ENCODE data around the gene EPPIN. TPM values are rescaled to one million over a fixed set of nuclear protein-coding genes. Genes with fewer than 3 reads are reported as not detected.

EPPIN gene
- not detected in 3 replicates for total RNA-seq
- long read RNA-seq: 0 reads

DNA sequence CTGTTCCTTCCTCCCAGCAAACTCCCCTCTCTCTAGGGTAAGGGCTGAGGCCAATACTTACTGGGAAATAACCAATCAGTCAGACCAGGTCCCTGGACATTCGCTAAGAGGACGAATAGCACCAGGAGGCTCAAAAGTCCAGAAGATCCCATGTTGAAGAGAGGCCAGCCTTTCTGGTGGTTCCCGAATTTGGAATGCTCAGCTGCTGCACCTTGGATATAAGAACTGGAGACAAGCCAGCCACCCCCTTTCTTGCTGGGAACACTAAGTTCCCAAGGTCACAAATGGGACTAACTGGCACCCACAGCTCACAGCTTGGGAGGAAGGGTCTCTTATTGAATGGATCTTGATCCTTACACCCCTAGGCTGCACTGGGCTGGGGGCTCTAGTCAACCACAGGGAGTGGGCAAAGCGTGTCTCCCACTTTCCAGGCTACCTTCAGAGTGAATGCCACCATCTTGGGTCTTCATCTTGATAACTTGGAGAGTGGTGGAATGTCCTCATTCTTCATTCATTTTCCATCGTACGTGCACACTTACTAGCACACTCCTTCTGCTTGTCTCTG, at the start of gene EPPIN:
Gene EPPIN (minus strand): TSS at position 196 of the 565 bp plus-strand sequence. CDS start 44 bp downstream, at position 152.
- Mint-ChIP-seq H3K27me3 (ENCODE audit: low read depth) (peaks cover 37% of the 10 kb centered on the region), H3K9me3 (ENCODE audit: low read depth) (no peaks in the 10 kb centered on the region), H3K4me1 (ENCODE audit: low read depth) (no peaks in the 10 kb centered on the region), H3K4me3 (ENCODE audit: unreplicated experiment) (no peak within 1 kb of the TSS), H3K36me3 (ENCODE audit: low read depth) (no peaks in the 10 kb centered on the region), H3K27ac (ENCODE audit: unreplicated experiment) (no peak within 1 kb of the TSS)
- DNase-seq (ENCODE audit: low spot score): no peak
- TF ChIP-seq, protein P1, sequence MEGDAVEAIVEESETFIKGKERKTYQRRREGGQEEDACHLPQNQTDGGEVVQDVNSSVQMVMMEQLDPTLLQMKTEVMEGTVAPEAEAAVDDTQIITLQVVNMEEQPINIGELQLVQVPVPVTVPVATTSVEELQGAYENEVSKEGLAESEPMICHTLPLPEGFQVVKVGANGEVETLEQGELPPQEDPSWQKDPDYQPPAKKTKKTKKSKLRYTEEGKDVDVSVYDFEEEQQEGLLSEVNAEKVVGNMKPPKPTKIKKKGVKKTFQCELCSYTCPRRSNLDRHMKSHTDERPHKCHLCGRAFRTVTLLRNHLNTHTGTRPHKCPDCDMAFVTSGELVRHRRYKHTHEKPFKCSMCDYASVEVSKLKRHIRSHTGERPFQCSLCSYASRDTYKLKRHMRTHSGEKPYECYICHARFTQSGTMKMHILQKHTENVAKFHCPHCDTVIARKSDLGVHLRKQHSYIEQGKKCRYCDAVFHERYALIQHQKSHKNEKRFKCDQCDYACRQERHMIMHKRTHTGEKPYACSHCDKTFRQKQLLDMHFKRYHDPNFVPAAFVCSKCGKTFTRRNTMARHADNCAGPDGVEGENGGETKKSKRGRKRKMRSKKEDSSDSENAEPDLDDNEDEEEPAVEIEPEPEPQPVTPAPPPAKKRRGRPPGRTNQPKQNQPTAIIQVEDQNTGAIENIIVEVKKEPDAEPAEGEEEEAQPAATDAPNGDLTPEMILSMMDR (IDR thresholded peaks at IDR 0.05): no peak

DNA sequence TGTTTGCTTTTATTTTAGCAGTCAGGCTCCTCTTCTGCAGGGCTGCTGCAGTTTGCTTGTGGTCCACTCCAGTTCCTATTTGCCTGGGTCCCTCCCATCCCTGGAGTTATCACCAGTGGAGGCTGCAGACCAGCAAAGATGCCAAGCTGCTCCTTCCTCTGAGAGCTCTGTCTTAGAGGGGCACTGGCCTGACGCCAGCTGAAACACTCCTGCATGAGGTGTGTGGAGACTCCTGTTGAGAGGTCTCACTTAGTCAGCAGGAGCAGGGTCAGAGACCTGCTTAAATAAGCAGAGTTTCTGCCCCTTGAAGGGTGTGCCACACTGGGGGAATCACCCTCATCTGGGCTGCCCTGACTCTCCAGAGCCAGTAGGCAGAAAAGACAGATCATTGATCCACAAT, 48.0 kb upstream of the EPPIN start:
- Mint-ChIP-seq H3K4me3 (ENCODE audit: unreplicated experiment) (no peak overlapping the region), H3K36me3 (ENCODE audit: low read depth) (peaks cover 4% of the 10 kb centered on the region), H3K4me1 (ENCODE audit: low read depth) (no peaks in the 10 kb centered on the region), H3K9me3 (ENCODE audit: low read depth) (peaks cover 4% of the 10 kb centered on the region), H3K27ac (ENCODE audit: unreplicated experiment) (no peak overlapping the region), H3K27me3 (ENCODE audit: low read depth) (peaks cover 21% of the 10 kb centered on the region)
- TF ChIP-seq, protein P1 (IDR thresholded peaks at IDR 0.05): no peak
- DNase-seq (ENCODE audit: low spot score): no peak

DNA sequence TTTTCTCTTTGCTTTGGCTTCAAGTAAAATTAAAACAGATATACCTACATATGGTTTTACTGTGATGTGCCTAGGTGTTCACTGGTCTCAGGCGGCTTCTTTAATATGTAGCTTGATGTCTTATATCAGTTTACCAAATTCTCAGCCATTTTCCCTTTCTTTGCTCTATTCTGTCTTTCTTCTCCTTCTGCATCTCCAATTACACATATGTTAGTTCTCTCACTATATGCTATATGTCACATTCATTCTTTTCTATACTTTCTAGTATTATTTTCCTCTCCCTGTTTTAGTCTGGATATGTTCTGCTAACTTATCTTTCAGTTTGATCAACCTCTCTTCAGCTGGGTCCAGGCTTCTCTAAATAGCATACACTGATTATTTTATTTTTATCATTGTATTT, 46.3 kb upstream of the EPPIN start:
- Mint-ChIP-seq H3K4me1 (ENCODE audit: low read depth) (no peaks in the 10 kb centered on the region), H3K27ac (ENCODE audit: unreplicated experiment) (no peak overlapping the region), H3K9me3 (ENCODE audit: low read depth) (peaks cover 4% of the 10 kb centered on the region), H3K36me3 (ENCODE audit: low read depth) (peaks cover 4% of the 10 kb centered on the region), H3K27me3 (ENCODE audit: low read depth) (peaks cover 27% of the 10 kb centered on the region), H3K4me3 (ENCODE audit: unreplicated experiment) (no peak overlapping the region)
- TF ChIP-seq, protein P1 (IDR thresholded peaks at IDR 0.05): no peak
- DNase-seq (ENCODE audit: low spot score): no peak

DNA sequence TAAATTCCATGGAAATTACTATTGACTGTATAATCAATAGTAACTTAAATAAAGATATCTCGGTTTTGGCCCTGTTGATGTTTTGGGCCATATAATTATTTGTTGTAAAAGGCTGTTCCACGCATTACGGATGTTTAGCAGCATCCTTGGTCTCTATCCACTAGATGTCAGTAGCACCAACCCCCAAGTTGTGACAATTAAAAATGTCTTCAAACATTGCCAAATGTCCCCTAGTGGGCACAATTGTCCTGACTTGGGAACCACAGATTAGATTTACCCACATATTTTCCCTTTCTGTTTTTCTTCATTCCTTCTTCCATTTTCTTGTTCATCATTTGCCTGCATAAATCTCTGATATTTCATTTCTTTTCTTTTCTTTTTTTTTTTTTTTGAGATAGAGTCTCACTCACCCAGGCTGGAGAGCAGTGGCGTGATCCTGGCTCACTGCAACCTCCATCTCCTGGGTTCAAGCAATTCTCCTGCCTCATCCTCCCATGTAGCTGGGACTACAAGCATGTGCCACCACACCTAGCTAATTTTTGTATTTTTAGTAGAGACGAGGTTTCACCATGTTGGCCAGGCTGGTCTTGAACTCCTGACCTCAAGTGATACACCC, 45.5 kb upstream of the EPPIN start:
- H3K27me3 Mint-ChIP-seq (ENCODE audit: low read depth): peaks cover 22% of the 10 kb centered on the region
- TF ChIP-seq, protein P1 (IDR thresholded peaks at IDR 0.05): peak; percentile 76
- DNase-seq (ENCODE audit: low spot score): no peak
- no peak overlapping the region for H3K4me3 Mint-ChIP-seq (ENCODE audit: unreplicated experiment)
- no peaks in the 10 kb centered on the region for H3K4me1 Mint-ChIP-seq (ENCODE audit: low read depth)
- no peak overlapping the region for H3K27ac Mint-ChIP-seq (ENCODE audit: unreplicated experiment)
- H3K9me3 Mint-ChIP-seq (ENCODE audit: low read depth): peaks cover 4% of the 10 kb centered on the region
- peaks cover 4% of the 10 kb centered on the region for H3K36me3 Mint-ChIP-seq (ENCODE audit: low read depth)

DNA sequence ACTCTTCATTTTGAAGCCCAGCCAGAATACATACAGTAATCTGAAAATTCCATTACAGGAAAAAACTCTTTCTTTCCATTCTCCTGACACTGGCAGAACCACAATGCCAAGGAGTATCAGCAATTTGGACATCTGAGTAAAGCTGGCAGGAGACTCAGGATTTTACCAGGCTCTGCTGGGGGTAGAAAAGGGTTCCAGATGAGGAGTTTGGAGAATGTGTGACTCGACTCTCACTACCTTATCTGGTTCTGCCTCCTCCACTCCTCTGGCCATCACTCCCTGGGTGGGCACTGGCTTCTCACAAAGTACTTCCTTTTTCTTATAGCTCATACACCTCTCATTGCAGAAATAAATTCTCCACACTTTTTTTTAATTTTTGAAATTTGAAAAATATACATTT, 42.5 kb upstream of the EPPIN start:
- TF ChIP-seq, protein P1 (IDR thresholded peaks at IDR 0.05): no peak
- H3K36me3 Mint-ChIP-seq (ENCODE audit: low read depth): peaks cover 4% of the 10 kb centered on the region
- no peaks in the 10 kb centered on the region for H3K4me1 Mint-ChIP-seq (ENCODE audit: low read depth)
- H3K9me3 Mint-ChIP-seq (ENCODE audit: low read depth): peaks cover 4% of the 10 kb centered on the region
- H3K27ac Mint-ChIP-seq (ENCODE audit: unreplicated experiment): no peak overlapping the region
- DNase-seq (ENCODE audit: low spot score): no peak
- H3K4me3 Mint-ChIP-seq (ENCODE audit: unreplicated experiment): no peak overlapping the region
- H3K27me3 Mint-ChIP-seq (ENCODE audit: low read depth): peaks cover 17% of the 10 kb centered on the region

Measured in chondrocyte (in vitro differentiated cells).